GM19463 (cell line): ENCODE data around the gene IL11.

Experiments
- ATAC-seq: cut with Tn5 transposase; IDR thresholded peaks from one replicate; pipeline ENCODE4 v1.9.1; 2021; ENCODE audit warnings: mild to moderate bottlenecking, moderate library complexity; ENCODE audit not compliant: unreplicated experiment

The IL11 gene

GRCh38 chr19:55353803-55354697 lies 16.2 kb downstream of the IL11 start:
- no peak for ATAC-seq

GRCh38 chr19:55353356-55353802 lies 16.9 kb downstream of the IL11 start:
- no peak for ATAC-seq

GRCh38 chr19:55352549-55353145 lies 17.6 kb downstream of the IL11 start:
- no peak for ATAC-seq

GRCh38 chr19:55352040-55352439 lies 18.2 kb downstream of the IL11 start:
- ATAC-seq, result no peak

- ATAC-seq, result no peak
Observed at GRCh38 chr19:55350620-55351315, 19.5 kb downstream of the IL11 start.

- no peak for ATAC-seq
Observed at GRCh38 chr19:55348317-55349034, 21.8 kb downstream of the IL11 start.

- no peak for ATAC-seq
Observed at GRCh38 chr19:55347442-55348009, 22.7 kb downstream of the IL11 start.

- ATAC-seq, result no peak
Observed at GRCh38 chr19:55346725-55347441, 23.4 kb downstream of the IL11 start.

GRCh38 chr19:55345818-55346724 lies 24.2 kb downstream of the IL11 start:
- no peak for ATAC-seq

- no peak for ATAC-seq
Observed at GRCh38 chr19:55345101-55345817, 25.0 kb downstream of the IL11 start.

- ATAC-seq, result no peak
Observed at GRCh38 chr19:55344444-55344843, 25.8 kb downstream of the IL11 start.

- ATAC-seq, result no peak
Observed at GRCh38 chr19:55341595-55342531, 28.4 kb downstream of the IL11 start.

GRCh38 chr19:55341171-55341588 lies 29.1 kb downstream of the IL11 start:
- ATAC-seq, result no peak

- no peak for ATAC-seq
Observed at GRCh38 chr19:55340784-55341147, 29.5 kb downstream of the IL11 start.

- ATAC-seq, result no peak
Observed at GRCh38 chr19:55339889-55340783, 30.1 kb downstream of the IL11 start.
